Upper lobe of right lung (tissue), 1 donor: ENCODE data around the gene FHIT. TPM values are rescaled to one million over a fixed set of nuclear protein-coding genes. Genes with fewer than 3 reads are reported as not detected.

Source experiments
- ATAC-seq: fragments of 200-7000 bp; cut with Tn5 transposase; one replicate; pipeline ENCODE4 v1.9.1; 2020; ENCODE audit warnings: mild to moderate bottlenecking, moderate library complexity
- DNase-seq: peaks from one replicate; pipeline ENCODE4 v3.0.0-alpha.2; 2020
- H3K27ac ChIP-seq: fragments of 200-600 bp; one replicate; pipeline ENCODE4 v1.8.0; 2022
- H3K27me3 ChIP-seq: fragments of 200-600 bp; one replicate; pipeline ENCODE4 v1.8.0; 2022; ENCODE audit warnings: mild to moderate bottlenecking
- H3K36me3 ChIP-seq: fragments of 200-600 bp; one replicate; pipeline ENCODE4 v1.8.0; 2022
- H3K4me1 ChIP-seq: fragments of 200-600 bp; one replicate; pipeline ENCODE4 v1.8.0; 2022
- H3K4me3 ChIP-seq: fragments of 200-600 bp; one replicate; pipeline ENCODE4 v1.8.0; 2022; ENCODE audit warnings: mild to moderate bottlenecking
- H3K9me3 ChIP-seq: fragments of 200-600 bp; one replicate; pipeline ENCODE4 v1.8.0; 2022
- intact Hi-C: fragments of 100-400 bp; cut with DNase I; formaldehyde crosslinking; loops from one replicate; pipeline ENCODE4 v1.11.0; 2022
- total RNA-seq: library from RNA; stranded (reverse); fragmentation: NEBNext Ultra II Directional; extraction: Animal tissue kit (Norgen Biotek cat#: 25700); gene quantifications from one replicate; pipeline ENCODE4 v1.2.1, GENCODE V29; 2021
- TF ChIP-seq, protein P1 (sequence below): fragments of 200-600 bp; IDR thresholded peaks from one replicate; pipeline ENCODE4 v1.8.0; 2022; ENCODE audit warnings: antibody characterized with exemption
- donor health status: DM: no; HTN: yes; CAD: no; lungs with severe emphysema.

FHIT gene
- total RNA-seq, 1 donor from 2014 or later, result 9.6 TPM

DNA sequence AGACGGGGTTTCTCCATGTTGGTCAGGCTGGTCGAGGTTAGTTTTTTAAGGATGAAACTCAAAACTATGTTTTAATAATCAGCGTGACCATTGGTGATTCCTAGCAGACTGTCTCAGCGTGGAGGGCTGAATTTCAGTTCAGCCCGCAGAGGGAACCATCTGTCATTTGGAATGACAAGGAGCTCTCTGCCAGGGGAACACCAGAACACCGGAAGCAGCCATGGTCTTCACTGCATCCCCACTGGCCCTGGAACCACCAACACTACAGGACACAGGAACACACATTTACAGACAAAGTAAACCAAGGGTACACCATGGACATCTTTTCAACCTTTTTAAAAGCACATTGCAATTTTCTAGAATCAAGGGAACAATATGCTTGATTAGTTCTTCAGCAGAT lies 424.7 kb downstream of the FHIT start:
- no peaks in the 10 kb centered on the region for H3K27me3 ChIP-seq
- no peak for ATAC-seq
- intact Hi-C loops, result no loop called here
- no peaks in the 10 kb centered on the region for H3K4me1 ChIP-seq
- DNase-seq, result no peak
- H3K27ac ChIP-seq, result no peak overlapping the region
- no peak overlapping the region for H3K4me3 ChIP-seq
- TF ChIP-seq, protein P1, sequence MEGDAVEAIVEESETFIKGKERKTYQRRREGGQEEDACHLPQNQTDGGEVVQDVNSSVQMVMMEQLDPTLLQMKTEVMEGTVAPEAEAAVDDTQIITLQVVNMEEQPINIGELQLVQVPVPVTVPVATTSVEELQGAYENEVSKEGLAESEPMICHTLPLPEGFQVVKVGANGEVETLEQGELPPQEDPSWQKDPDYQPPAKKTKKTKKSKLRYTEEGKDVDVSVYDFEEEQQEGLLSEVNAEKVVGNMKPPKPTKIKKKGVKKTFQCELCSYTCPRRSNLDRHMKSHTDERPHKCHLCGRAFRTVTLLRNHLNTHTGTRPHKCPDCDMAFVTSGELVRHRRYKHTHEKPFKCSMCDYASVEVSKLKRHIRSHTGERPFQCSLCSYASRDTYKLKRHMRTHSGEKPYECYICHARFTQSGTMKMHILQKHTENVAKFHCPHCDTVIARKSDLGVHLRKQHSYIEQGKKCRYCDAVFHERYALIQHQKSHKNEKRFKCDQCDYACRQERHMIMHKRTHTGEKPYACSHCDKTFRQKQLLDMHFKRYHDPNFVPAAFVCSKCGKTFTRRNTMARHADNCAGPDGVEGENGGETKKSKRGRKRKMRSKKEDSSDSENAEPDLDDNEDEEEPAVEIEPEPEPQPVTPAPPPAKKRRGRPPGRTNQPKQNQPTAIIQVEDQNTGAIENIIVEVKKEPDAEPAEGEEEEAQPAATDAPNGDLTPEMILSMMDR, result no peak
- H3K9me3 ChIP-seq, result peaks cover 7% of the 10 kb centered on the region
- no peaks in the 10 kb centered on the region for H3K36me3 ChIP-seq

DNA sequence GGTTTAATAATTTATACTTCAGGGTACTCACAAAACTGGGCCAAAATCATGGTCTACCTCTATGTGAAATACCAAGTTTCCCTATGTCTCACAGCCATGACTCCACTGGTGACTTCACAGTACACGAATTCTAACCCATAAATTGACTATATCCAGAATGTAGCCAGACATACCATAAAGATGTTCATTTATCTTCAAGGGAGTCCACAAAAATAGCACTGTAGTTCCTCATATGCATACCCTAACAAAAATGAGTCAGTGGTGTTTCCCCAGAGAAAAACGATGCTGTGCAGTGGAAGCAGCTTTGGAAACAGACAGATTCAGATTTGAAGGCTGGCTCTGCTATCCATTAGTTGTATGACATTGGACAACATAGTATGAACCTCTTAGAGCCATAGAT lies 438.8 kb downstream of the FHIT start:
- no peak overlapping the region for H3K4me3 ChIP-seq
- ATAC-seq (no peak), DNase-seq (no peak)
- no peaks in the 10 kb centered on the region for H3K36me3 ChIP-seq
- no peaks in the 10 kb centered on the region for H3K27me3 ChIP-seq
- no peaks in the 10 kb centered on the region for H3K9me3 ChIP-seq
- H3K4me1 ChIP-seq, result no peaks in the 10 kb centered on the region
- TF ChIP-seq, protein P1, result no peak
- no peak overlapping the region for H3K27ac ChIP-seq
- intact Hi-C loops, result no loop called here

DNA sequence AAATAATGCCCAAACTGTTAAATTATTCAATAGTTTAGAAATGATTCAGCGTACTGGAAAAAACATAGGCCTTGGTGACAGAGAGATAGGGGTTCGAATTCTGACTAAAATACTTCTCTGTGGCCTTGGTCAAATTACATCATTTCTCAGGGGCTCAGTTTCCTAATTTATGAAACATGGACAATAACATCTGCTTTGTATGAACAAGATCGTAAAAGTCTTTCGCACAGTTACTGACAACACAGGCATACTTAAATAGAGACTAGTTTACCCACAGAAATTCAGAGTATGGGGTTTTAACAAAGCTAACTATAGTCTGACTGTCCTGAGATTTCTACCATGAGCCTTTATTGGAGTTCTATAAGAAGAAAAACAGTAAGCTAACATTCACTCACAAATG lies 440.4 kb downstream of the FHIT start:
- Histone ChIP-seq H3K4me1 (no peaks in the 10 kb centered on the region), H3K27me3 (no peaks in the 10 kb centered on the region), H3K4me3 (no peak overlapping the region), H3K36me3 (no peaks in the 10 kb centered on the region), H3K27ac (no peak overlapping the region), H3K9me3 (no peaks in the 10 kb centered on the region)
- TF ChIP-seq, protein P1, result no peak
- ATAC-seq (no peak), DNase-seq (no peak)
- intact Hi-C loops, result no loop called here

DNA sequence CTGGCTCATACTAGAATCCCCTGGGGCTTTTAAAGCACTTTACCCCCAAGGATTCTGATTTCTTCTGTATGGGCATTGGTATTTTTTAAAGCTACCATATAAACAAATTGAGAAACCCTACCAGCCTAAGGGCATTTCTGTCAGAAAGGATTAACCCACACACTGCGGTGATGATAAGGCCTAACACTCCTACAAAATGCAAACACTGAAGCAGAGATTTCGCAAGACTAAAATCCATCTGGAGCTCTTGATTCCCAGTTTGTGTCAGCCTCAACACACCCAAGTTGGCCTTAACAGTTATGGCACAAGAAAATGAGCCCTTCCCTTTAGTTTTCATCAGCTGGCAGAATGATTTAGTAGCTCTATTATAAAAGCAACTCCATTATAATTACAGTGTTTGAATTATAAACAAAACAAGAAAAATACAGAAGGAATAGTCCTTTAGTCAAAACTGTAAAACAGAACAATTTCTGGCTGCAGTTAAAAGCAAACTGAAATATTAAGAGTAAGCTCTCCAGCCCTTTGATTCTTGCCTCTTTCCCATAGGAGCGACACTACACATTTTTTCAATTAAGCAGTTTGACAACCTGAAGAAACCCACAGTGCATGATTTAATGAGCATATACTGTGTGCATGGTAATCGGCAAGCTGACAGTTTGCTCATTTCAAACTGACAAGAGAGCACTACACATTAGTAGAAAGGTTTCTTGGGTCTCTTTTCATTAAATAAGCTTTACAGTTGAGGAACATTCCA lies 441.2 kb downstream of the FHIT start:
- Histone ChIP-seq H3K4me1 (no peaks in the 10 kb centered on the region), H3K4me3 (no peak overlapping the region), H3K27me3 (no peaks in the 10 kb centered on the region), H3K9me3 (no peaks in the 10 kb centered on the region), H3K36me3 (no peaks in the 10 kb centered on the region), H3K27ac (no peak overlapping the region)
- intact Hi-C loops, result no loop called here
- TF ChIP-seq, protein P1, result no peak
- DNase-seq, result no peak
- peak; percentile 47 for ATAC-seq

DNA sequence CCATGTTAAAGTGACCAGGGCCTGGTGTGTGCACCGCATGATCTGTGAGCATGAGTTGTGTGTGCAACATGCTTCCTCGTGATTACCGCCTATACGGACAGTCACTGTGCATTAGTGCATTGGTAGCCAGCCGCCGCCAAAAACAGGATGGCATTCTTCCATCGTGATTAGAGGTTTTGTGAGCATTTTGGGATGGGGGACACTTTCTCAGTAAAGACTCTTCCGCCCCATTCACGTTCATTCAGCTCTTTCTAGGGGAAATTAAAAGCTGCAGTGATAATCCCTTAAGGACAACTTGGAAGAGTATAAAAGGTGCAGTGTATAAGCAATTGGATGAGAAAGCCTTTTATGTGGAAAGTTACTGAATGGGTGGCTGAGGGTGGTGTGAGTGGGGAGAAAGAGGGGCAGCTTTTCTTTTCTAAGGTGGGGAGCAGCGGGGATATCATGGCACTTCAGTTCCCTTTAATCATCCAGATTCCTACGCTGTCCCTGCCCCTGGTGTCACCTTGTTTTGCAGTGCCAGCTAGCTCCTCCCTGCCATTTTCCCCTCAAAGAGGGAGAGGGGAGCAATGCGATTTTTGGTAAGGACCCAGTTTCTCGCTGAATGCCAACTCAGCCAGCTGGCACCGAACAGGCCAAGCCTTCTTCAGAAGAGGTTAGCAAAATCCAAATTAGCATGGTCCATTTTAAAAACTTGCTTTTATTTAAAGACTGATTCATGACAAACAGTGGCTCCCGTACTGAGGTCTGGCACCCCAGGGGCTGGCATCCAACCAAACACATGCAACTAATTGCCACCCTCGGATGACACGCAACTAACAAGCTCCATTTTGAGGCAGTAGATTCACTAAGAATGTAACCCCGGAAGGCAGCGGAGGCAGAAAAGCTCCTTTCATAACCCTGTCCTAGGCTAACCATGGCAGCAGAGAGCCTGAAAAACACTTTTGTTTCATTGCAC lies 447.8 kb downstream of the FHIT start:
- ATAC-seq (no peak), DNase-seq (no peak)
- Histone ChIP-seq H3K9me3 (no peaks in the 10 kb centered on the region), H3K4me3 (no peak overlapping the region), H3K4me1 (no peaks in the 10 kb centered on the region), H3K27ac (no peak overlapping the region), H3K27me3 (no peaks in the 10 kb centered on the region), H3K36me3 (no peaks in the 10 kb centered on the region)
- TF ChIP-seq, protein P1, result no peak
- intact Hi-C loops, result no loop called here
